ENCODE results near the gene RPS28.

- TF ChIP-seq MAFK (IDR thresholded peaks at IDR 0.05; ENCODE audit: partially characterized antibody): no peak
- TF ChIP-seq CTCF (IDR thresholded peaks at IDR 0.05): no peak
- no peak for TF ChIP-seq POLR2A (IDR thresholded peaks at IDR 0.05; ENCODE audit: low read length)
- TF ChIP-seq USF2 (IDR thresholded peaks at IDR 0.05): no peak
- no peak for TF ChIP-seq GATA3 (IDR thresholded peaks at IDR 0.05; ENCODE audit: borderline replicate concordance)
- no peak for TF ChIP-seq CHD2 (IDR thresholded peaks at IDR 0.05; ENCODE audit: low read length, partially characterized antibody)
Observed at GRCh38 chr19:8370176-8371010, 49.1 kb downstream of the RPS28 start.

Measured in A549 (cell line).